GM23248 (cell line): Measurements from ENCODE around the gene SKP2. TPM values are rescaled to one million over a fixed set of nuclear protein-coding genes. Genes with fewer than 3 reads are reported as not detected.

Experiments
- DNase-seq: peaks from one replicate; pipeline ENCODE4 v3.0.0-alpha.2; 2015
- H2AFZ ChIP-seq: fragments of 200-600 bp; sonication (generic); 2 replicates; pipeline ENCODE4 v1.6.1; 2016; ENCODE audit warnings: antibody characterized with exemption
- H3F3A ChIP-seq: fragments of 200-600 bp; sonication (generic); 2 replicates; pipeline ENCODE4 v1.6.1; 2016; ENCODE audit warnings: mild to moderate bottlenecking, antibody characterized with exemption, mixed run types; ENCODE audit not compliant: insufficient read depth
- H3K27ac ChIP-seq: fragments of 200-600 bp; sonication (generic); 2 replicates; pipeline ENCODE4 v1.5.1; 2016; ENCODE audit warnings: mild to moderate bottlenecking
- H3K27me3 ChIP-seq: fragments of 200-600 bp; sonication (generic); replicated peaks from 2 replicates; pipeline ENCODE4 v1.6.1; 2016; ENCODE audit warnings: mild to moderate bottlenecking; ENCODE audit not compliant: insufficient read depth
- H3K36me3 ChIP-seq: fragments of 200-600 bp; sonication (generic); 2 replicates; pipeline ENCODE4 v1.6.1; 2016; ENCODE audit warnings: low read depth, mild to moderate bottlenecking
- H3K4me1 ChIP-seq: fragments of 200-600 bp; sonication (generic); 2 replicates; pipeline ENCODE4 v1.6.1; 2016; ENCODE audit warnings: mild to moderate bottlenecking; ENCODE audit not compliant: insufficient read depth
- H3K4me2 ChIP-seq: fragments of 200-600 bp; sonication (generic); one replicate; pipeline ENCODE4 v1.6.1; 2016; ENCODE audit warnings: mild to moderate bottlenecking; ENCODE audit not compliant: unreplicated experiment
- H3K4me3 ChIP-seq: fragments of 200-600 bp; sonication (generic); 2 replicates; pipeline ENCODE4 v1.5.1; 2016; ENCODE audit warnings: mild to moderate bottlenecking
- H3K79me2 ChIP-seq: fragments of 200-600 bp; sonication (generic); 2 replicates; pipeline ENCODE4 v1.6.1; 2016; ENCODE audit warnings: mild to moderate bottlenecking; ENCODE audit not compliant: insufficient read depth
- H3K9ac ChIP-seq: fragments of 200-600 bp; sonication (generic); 2 replicates; pipeline ENCODE4 v1.6.1; 2016; ENCODE audit warnings: mild to moderate bottlenecking
- H3K9me2 ChIP-seq: fragments of 200-600 bp; sonication (generic); 2 replicates; pipeline ENCODE4 v1.6.1; 2016; ENCODE audit warnings: mixed run types, mild to moderate bottlenecking, moderate library complexity; ENCODE audit not compliant: insufficient read depth
- H3K9me3 ChIP-seq: fragments of 200-600 bp; sonication (generic); one replicate; pipeline ENCODE4 v1.6.1; 2017; ENCODE audit warnings: low read depth
- H4K20me1 ChIP-seq: fragments of 200-600 bp; sonication (generic); 2 replicates; pipeline ENCODE4 v1.6.0; 2016; ENCODE audit not compliant: insufficient read depth
- EZH2 ChIP-seq: fragments of 200-600 bp; sonication (generic); IDR thresholded peaks from 2 replicates; pipeline ENCODE4 v1.6.1; 2018; ENCODE audit warnings: antibody characterized with exemption, mild to moderate bottlenecking; ENCODE audit not compliant: insufficient read depth, poor library complexity, severe bottlenecking
- EZH2phosphoT487 ChIP-seq: fragments of 200-600 bp; sonication (generic); IDR thresholded peaks from 2 replicates; pipeline ENCODE4 v1.6.1; 2018; ENCODE audit warnings: antibody characterized with exemption, moderate library complexity, mild to moderate bottlenecking, low read depth; ENCODE audit not compliant: insufficient read depth
- WGBS, 2 experiments: methylation state at CpG; one replicate each; pipeline ENCODE4 v1.1.6; 2015 to 2017; ENCODE audit warnings: low lambda C conversion rate in 2 of 2, low coverage in 1 of 2; ENCODE audit errors: missing lambda C conversion rate in 2 of 2; 5-methylcytosine and 5-hydroxymethylcytosine counted together
- in situ Hi-C: fragments of 300-500 bp; cut with MboI; formaldehyde crosslinking; loops from 2 replicates; pipeline ENCODE4 v1.15.0; 2020
- polyA plus RNA-seq: library from polyadenylated mRNA; unstranded; fragments of >200 nt; fragmentation: Nextera tagmentation; extraction: Ambion mirVana; gene quantifications from 2 replicates; pipeline ENCODE4 v1.2.1, GENCODE V29; 2016
- total RNA-seq: library from RNA; depleted of rRNA; stranded (reverse); fragments of >200 nt; shearing (Covaris generic); gene quantifications from 2 replicates; pipeline ENCODE4 v1.2.3, GENCODE V29; 2014

SKP2 gene
- total and polyA plus RNA-seq, 2 experiments from 2014 or later, result 31.5 to 41.6 TPM

GRCh38 chr5:36173426-36173825, 21.5 kb downstream of the SKP2 start:
- no peak overlapping the region for H3K4me3 ChIP-seq
- H3K79me2 ChIP-seq, result 0 out of 2 replicates have a peak, but pooled peaks cover 11% of the 10 kb centered on the region
- no peaks in the 10 kb centered on the region for H3K9me2 ChIP-seq
- H3K27ac ChIP-seq, result no peak overlapping the region
- H3K27me3 ChIP-seq, result no peaks in the 10 kb centered on the region
- H3K9me3 ChIP-seq, result no peaks in the 10 kb centered on the region
- in situ Hi-C loops, result no loop called here
- H3K9ac ChIP-seq, result no peak overlapping the region
- H3F3A ChIP-seq, result no peaks in the 10 kb centered on the region; the same call in 1 of the 2 replicates
- H2AFZ ChIP-seq, result no peak overlapping the region
- TF ChIP-seq EZH2phosphoT487 (no peak), EZH2 (no peak)
- H3K4me1 ChIP-seq, result no peaks in the 10 kb centered on the region
- no peak overlapping the region for H3K4me2 ChIP-seq
- H3K36me3 ChIP-seq, result peaks cover 67% of the 10 kb centered on the region
- DNase-seq, result no peak
- 49 to 53% methylated on average over 2 of the region's 2 CpGs for WGBS, 2 experiments
- H4K20me1 ChIP-seq, result no peaks in the 10 kb centered on the region

GRCh38 chr5:36174119-36174518, 22.2 kb downstream of the SKP2 start:
- Histone ChIP-seq H3K4me2 (no peak overlapping the region), H3K27me3 (no peaks in the 10 kb centered on the region)

GRCh38 chr5:36175043-36175442, 23.1 kb downstream of the SKP2 start:
- Histone ChIP-seq H3K9me2 (no peaks in the 10 kb centered on the region), H3K4me2 (no peak overlapping the region), H3K36me3 (peaks cover 73% of the 10 kb centered on the region), H3K4me3 (no peak overlapping the region), H4K20me1 (no peaks in the 10 kb centered on the region), H2AFZ (no peak overlapping the region), H3K79me2 (0 out of 2 replicates have a peak, but pooled peaks cover 7% of the 10 kb centered on the region), H3F3A (no peaks in the 10 kb centered on the region; the same call in 1 of the 2 replicates), H3K9ac (no peak overlapping the region), H3K27ac (no peak overlapping the region), H3K27me3 (no peaks in the 10 kb centered on the region), H3K9me3 (no peaks in the 10 kb centered on the region), H3K4me1 (no peaks in the 10 kb centered on the region)
- TF ChIP-seq EZH2, result no peak
- in situ Hi-C loops, result no loop called here
- DNase-seq, result no peak
- WGBS, 2 experiments, result 60 to 61% methylated on average over 5 of the region's 5 CpGs

More at GRCh38 chr5:36174119-36174518, 22.2 kb downstream of the SKP2 start:
- H3K4me3 ChIP-seq, result no peak overlapping the region
- no peaks in the 10 kb centered on the region for H3K9me2 ChIP-seq
- in situ Hi-C loops, result no loop called here
- H3F3A ChIP-seq, result no peaks in the 10 kb centered on the region; the same call in 1 of the 2 replicates
- no peaks in the 10 kb centered on the region for H4K20me1 ChIP-seq
- TF ChIP-seq EZH2 (no peak), EZH2phosphoT487 (no peak)
- H3K79me2 ChIP-seq, result 0 out of 2 replicates have a peak, but pooled peaks cover 7% of the 10 kb centered on the region
- 94 to 99% methylated on average over 3 of the region's 3 CpGs for WGBS, 2 experiments
- no peaks in the 10 kb centered on the region for H3K9me3 ChIP-seq
- H2AFZ ChIP-seq, result no peak overlapping the region
- H3K4me1 ChIP-seq, result no peaks in the 10 kb centered on the region
- no peak for DNase-seq
- no peak overlapping the region for H3K27ac ChIP-seq
- peaks cover 70% of the 10 kb centered on the region for H3K36me3 ChIP-seq
- H3K9ac ChIP-seq, result no peak overlapping the region

- no peaks in the 10 kb centered on the region for H3K27me3 ChIP-seq
- in situ Hi-C loops, result no loop called here
Observed at GRCh38 chr5:36177154-36177553, 25.2 kb downstream of the SKP2 start.

More at GRCh38 chr5:36177154-36177553, 25.2 kb downstream of the SKP2 start:
- H2AFZ ChIP-seq, result no peak overlapping the region
- H3K27ac ChIP-seq, result no peak overlapping the region
- H3K4me1 ChIP-seq, result no peaks in the 10 kb centered on the region
- TF ChIP-seq EZH2 (no peak), EZH2phosphoT487 (no peak)
- WGBS, 2 experiments, result 94% methylated on average over 2 of the region's 2 CpGs
- H3K4me2 ChIP-seq, result no peak overlapping the region
- no peak for DNase-seq
- H3K9ac ChIP-seq, result no peak overlapping the region
- H3K36me3 ChIP-seq, result peaks cover 76% of the 10 kb centered on the region
- no peaks in the 10 kb centered on the region for H3K79me2 ChIP-seq
- no peaks in the 10 kb centered on the region; the same call in 1 of the 2 replicates for H3F3A ChIP-seq
- H3K9me2 ChIP-seq, result no peaks in the 10 kb centered on the region
- H3K9me3 ChIP-seq, result no peaks in the 10 kb centered on the region
- H4K20me1 ChIP-seq, result no peaks in the 10 kb centered on the region
- no peak overlapping the region for H3K4me3 ChIP-seq
